Endometrial microvascular endothelial cells (primary cell): Measurements from ENCODE around the gene SETDB1. TPM values are rescaled to one million over a fixed set of nuclear protein-coding genes. Genes with fewer than 3 reads are reported as not detected.

Source experiments
- in situ Hi-C: cut with HindIII; loops from 2 replicates; pipeline ENCODE4 v1.10.0; 2017; ENCODE audit warnings: low sequenced_read_pairs, low pct_unique_long_range_greater_than_20kb; ENCODE audit errors: inconsistent ontology term
- total RNA-seq: library from RNA; depleted of rRNA; stranded (reverse); fragments of >200 nt; gene quantifications from one replicate; pipeline ENCODE4 v1.2.3, GENCODE V29; 2015; ENCODE audit errors: inconsistent ontology term

SETDB1 gene
- total RNA-seq, 1 donor from 2014 or later: 31.9 TPM

DNA sequence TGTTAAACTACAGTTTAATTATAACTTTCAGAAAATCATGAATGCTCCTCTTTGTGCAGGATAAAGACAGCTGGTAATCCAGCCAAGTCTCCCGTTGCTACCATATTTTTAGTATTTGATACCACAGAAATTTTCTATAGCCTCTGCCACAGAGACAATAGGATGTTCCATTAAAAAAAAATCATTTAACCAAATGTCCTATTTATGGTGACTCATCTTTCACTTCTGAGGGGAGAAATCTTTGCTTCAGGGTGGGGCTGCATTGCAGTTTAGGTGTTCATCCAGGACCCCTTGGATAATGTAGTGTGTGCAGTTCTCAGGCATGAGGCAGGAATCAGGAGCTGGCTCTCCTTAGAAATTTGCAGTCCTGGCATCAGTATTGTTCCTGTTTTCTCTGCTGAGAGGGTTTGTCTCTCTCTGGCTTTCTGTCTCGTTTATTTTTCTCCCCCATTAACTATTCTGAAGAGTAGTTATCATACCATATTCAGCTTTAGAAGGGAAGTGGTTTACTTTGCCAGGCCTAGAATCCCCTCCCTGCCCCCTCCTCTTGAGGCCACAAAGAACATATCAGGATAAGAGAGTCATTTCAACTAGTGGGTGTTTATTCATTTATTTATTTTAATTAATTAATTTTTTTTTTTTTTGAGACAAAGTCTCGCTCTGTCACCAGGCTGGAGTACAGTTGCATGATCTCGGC is 85.1 kb downstream of the SETDB1 start:
- in situ Hi-C loops: no loop called here

DNA sequence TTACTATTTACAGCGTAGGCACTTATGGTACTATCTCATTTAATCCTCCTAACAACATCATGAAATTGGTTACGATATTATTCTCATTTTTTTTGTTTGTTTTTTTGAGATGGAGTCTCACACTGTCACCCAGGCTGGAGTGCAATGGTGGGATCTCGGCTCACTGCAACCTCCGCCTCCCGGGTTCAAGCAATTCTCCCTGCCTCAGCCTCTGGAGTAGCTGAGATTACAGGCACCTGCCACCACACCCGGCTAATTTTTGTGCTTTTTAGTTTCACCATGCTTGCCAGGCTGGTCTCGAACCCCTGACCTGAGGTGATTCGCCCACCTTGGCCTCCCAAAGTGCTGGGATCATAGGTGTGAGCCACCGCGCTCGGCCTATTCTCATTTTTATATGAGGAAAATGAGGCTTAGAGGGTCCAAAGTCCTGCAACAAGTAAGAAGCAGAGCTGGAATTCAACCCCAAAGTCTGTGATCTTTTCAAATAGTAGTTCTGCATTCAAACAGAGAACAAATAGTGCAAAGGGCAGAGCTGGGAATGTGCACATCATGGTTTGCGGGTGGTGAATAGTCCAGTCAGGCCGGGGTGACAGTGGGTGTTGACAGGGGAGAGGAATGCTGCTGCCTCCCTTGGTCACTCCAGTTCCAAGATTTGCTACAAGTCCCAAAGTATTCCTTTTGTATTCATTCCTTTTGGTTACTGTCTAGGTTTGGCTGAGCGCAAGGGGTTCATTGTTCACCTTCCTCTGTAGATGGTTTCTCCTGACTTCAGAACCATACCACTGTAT is 86.7 kb downstream of the SETDB1 start:
- in situ Hi-C loops: no loop called here

DNA sequence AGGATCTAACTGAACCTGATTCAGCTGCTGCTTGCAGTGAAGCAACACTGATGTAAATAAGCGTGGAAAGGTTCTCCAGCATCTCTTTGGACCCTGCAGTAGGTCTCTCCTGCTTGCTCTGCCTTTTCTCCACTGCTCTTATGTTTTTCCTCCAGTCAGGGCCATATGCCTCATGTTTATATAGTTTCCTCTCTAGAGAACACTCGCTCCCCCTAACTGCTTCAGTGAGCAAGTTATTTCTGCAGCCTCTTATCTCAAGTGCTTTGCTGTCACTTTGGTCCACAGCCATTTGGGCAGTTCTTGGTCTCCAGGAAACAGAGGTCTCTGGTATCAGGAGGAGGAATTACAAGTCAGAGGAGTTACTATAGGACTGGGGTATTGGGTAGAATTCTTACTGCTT is 87.4 kb downstream of the SETDB1 start:
- in situ Hi-C loops: no loop called here

Other genes with a start within 250 kb of the SETDB1 start
- gene GOLPH3L, start 229.2 kb upstream of the SETDB1 start, total RNA-seq: 28.6 TPM
- gene HORMAD1, start 205.5 kb upstream of the SETDB1 start, total RNA-seq: not detected
- 74.1 TPM for gene CTSS, start 160.6 kb upstream of the SETDB1 start, total RNA-seq
- gene CTSK, start 118.1 kb upstream of the SETDB1 start, total RNA-seq: 4.8 TPM
- gene ARNT, start 49.8 kb upstream of the SETDB1 start, total RNA-seq: 15.9 TPM
- not detected for gene CTXND2, start 39.2 kb upstream of the SETDB1 start, total RNA-seq
- gene CERS2, start 48.5 kb downstream of the SETDB1 start, total RNA-seq: 144 TPM
- gene ANXA9, start 55.9 kb downstream of the SETDB1 start, total RNA-seq: not detected
- 9.4 TPM for gene MINDY1, start 80.5 kb downstream of the SETDB1 start, total RNA-seq
- 6.3 TPM for gene PRUNE1, start 82.1 kb downstream of the SETDB1 start, total RNA-seq
- not detected for gene BNIPL, start 110.2 kb downstream of the SETDB1 start, total RNA-seq
- gene C1orf56, start 121.4 kb downstream of the SETDB1 start, total RNA-seq: 4.6 TPM
- gene CDC42SE1, start 133.3 kb downstream of the SETDB1 start, total RNA-seq: 75.7 TPM
- gene MLLT11, start 134.0 kb downstream of the SETDB1 start, total RNA-seq: 14.2 TPM
- 14.4 TPM for gene GABPB2, start 144.4 kb downstream of the SETDB1 start, total RNA-seq
- gene SEMA6C, start 220.3 kb downstream of the SETDB1 start, total RNA-seq: 51.7 TPM
- gene TNFAIP8L2, start 230.3 kb downstream of the SETDB1 start, total RNA-seq: 0.37 TPM
- gene LYSMD1, start 239.5 kb downstream of the SETDB1 start, total RNA-seq: 2.5 TPM
- 34.4 TPM for gene SCNM1, start 239.8 kb downstream of the SETDB1 start, total RNA-seq
- not detected for gene TMOD4, start 249.6 kb downstream of the SETDB1 start, total RNA-seq